Stimulated activated CD4-positive, alpha-beta T cell treated with anti-CD3 and anti-CD28 coated beads, Interleukin-4, amount 100 ng/mL, for 24 hours (primary cell): Measurements from ENCODE around the gene KCNK1.

ENCODE experiments used
- DNase-seq: peaks from one replicate; pipeline ENCODE4 v3.0.0-alpha.2; 2020

KCNK1 gene

GRCh38 chr1:233707880-233708815 lies 94.2 kb downstream of the KCNK1 start:
- DNase-seq, result no peak

GRCh38 chr1:233710031-233710430 lies 96.1 kb downstream of the KCNK1 start:
- no peak for DNase-seq

- DNase-seq, result no peak
Measured at GRCh38 chr1:233710507-233710906, 96.6 kb downstream of the KCNK1 start.

GRCh38 chr1:233714631-233715217 lies 100.8 kb downstream of the KCNK1 start:
- no peak for DNase-seq

- no peak for DNase-seq
Measured at GRCh38 chr1:233718057-233718456, 104.2 kb downstream of the KCNK1 start.

- DNase-seq, result no peak
Measured at GRCh38 chr1:233719655-233720341, 105.9 kb downstream of the KCNK1 start.

GRCh38 chr1:233721004-233721595 lies 107.2 kb downstream of the KCNK1 start:
- no peak for DNase-seq
